CD4-positive, alpha-beta T cell treated with Interleukin-15 for 1 hour (primary cell): ENCODE results near the gene FAM81A.

Experiments
- DNase-seq: peaks from one replicate; pipeline ENCODE4 v3.0.0-alpha.2; 2020

The FAM81A gene

DNA sequence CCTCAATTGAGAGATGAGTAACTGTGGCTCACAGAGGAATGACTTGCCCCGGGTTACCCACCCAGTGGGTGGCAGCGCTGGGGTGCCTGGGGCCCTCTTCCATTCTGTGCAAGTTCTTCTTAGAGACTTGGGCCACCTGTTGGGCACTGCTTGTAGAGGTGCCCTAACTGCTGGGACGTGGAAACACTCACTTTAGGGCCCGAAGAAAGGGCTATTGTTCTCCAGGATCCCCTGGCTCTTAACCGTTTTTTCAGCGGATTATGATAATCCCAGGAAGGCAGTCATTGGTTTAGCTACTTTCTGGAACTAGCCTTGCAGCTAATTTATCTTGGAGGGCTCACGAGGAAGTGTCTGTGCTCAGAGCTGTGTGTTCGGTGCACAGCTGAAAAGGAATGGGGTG lies 107.6 kb downstream of the FAM81A start:
- DNase-seq: no peak

DNA sequence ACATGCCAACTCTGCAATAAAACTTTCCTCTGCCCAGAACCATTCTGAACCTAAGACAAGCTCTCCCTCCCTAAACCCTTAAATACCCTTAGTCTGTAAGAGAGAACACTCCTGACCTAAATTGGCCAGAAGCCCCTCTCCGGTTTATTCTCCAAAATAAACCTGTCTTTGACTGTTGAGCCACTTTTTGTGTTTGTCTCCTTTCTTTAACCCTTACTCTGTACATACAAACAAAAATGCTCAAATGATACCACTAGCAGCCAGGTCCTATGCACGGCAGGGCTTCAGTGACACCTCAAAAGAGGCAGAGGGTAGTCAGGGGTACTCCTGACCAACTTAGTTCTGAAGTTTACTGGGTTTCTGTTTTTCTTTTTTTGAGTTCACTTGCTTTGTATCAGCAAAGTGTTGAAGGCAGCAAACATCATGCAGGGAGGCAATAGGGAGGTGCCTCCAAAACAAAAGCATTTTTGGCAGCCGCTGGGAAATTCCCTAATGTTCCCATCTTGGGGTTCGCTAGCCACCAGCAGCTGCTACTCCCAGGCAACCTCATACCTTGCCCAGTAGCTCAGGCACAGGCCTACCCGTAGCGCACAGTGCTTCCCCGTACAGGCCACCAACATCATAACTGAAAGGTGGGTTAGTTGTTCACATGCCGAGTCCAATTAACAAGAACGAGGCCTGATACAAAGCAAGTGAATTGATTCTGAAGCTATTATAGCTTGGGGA lies 110.7 kb downstream of the FAM81A start:
- no peak for DNase-seq

DNA sequence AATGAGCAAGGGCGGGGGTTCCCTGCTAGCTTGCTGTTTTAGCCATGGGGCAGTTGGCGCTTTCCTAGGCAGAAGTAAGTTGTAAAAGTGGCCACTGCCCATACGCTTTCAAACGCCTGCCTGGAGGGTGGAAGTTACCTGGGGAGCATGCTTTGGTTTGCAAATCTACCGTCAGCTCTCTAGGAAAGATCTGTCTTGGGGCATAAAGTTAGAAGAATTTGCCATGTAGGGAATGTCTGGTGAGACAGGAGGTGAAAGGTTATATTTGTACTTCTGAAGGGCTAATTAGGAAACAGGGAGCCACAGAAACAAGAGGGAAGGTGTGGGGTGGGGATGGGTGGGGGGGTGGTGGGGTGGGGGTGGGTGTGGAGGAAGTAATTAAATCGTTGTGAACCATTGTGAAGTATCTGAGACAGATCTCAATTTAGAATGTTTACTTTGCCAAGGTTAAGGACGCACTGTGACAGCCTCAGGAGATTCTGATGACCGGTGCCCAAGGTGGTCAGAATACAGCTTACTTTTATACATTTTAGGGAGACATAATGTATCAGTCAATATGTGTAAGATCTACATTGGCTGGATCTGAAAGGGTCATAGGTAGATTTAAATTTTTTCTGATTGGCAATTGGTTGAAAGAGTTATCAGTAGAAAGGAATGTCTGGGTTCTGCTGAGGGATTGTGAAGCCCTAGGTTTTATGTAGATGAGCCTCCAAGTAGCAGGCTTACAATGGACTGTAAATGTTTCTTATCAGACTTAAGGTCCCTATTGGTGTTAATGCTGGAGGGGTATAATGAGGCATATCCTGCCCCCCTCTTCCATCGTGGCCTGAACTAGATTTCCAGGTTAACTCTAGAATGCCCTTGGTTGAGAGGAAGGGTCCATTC lies 111.6 kb downstream of the FAM81A start:
- no peak for DNase-seq

GRCh38 chr15:59550530-59550929 lies 112.5 kb downstream of the FAM81A start:
- DNase-seq: no peak

DNA sequence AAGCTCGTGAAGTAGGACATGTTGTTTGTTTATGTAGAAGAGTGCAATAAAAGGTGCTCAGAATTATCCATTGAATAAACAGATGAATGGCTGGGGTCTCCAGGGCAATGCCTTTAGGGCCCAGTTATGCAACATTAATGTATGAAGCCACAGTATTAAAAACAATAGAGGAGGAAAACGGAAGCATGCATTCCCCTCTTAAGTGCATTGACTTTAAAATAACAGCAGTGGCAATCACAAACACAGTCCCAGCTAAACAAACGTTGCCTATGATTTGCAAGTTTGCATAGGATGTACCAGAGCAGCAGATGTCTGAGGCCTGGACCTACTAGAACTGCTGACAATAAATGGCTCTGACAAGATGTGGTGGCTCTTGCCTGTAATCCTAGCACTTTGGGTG lies 113.0 kb downstream of the FAM81A start:
- no peak for DNase-seq

DNA sequence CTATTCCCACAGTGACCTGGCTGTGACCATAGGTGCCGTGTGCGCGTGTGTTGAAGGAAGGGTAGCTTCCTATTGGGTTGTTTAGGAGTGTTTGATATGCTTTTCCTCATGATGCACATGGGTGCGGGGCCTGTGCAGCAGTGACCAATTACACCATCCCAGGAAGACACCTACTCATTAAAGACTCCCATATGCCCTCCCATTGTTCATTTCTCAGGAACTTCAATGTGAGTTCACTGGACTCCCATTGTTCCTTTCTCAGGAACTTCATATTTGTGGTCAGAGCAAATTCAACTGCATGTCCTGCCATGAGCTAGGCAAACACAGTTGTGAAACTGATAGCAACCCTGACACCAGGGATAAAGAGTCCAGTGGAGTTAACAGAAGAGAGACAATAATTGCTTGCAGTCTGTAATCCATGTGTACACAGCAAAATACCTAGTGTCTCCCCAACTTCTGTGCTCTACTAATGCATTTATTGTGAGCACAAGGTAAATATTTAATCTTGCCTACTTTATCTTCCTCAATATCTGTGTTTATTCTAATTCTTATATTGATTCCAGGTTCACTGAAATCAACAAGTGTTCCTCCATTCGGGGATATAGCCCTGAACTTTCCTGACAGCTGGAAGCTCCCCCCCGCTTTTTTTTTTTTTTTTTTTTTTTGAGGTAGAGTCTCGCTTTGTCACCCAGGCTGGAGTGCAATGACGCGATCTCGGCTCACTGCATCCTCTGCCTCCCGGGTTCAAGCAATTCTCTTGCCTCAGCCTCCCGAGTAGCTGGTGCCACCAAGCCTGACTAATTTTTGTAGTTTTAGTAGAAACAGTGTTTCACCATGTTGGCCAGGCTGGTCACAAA lies 116.1 kb downstream of the FAM81A start:
- no peak for DNase-seq

- no peak for DNase-seq
Observed at GRCh38 chr15:59555696-59556095, 117.7 kb downstream of the FAM81A start.

DNA sequence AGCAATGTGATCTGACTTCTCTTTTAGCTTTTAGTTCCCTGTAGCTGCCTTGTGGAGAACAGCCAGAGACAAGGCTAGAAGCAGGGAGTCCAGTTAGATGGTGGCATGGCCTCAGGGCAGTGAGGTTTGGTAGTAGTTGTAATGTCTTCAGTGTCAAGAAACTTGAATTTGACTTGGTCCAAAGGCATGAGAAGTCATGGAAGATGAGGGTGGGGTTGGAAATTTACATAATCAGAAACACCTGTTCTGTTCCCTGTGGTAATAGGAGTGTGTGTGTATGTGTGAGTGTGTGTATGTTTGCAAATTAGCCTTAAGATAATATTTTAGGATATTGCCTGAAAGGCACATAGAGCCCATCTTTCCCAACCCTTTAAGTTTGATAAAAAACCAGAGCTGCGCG lies 118.4 kb downstream of the FAM81A start:
- DNase-seq: no peak

GRCh38 chr15:59557581-59557980 lies 119.6 kb downstream of the FAM81A start:
- no peak for DNase-seq

GRCh38 chr15:59558851-59559250 lies 120.9 kb downstream of the FAM81A start:
- DNase-seq: no peak

- DNase-seq: no peak
Observed at GRCh38 chr15:59561547-59561946, 123.6 kb downstream of the FAM81A start.

DNA sequence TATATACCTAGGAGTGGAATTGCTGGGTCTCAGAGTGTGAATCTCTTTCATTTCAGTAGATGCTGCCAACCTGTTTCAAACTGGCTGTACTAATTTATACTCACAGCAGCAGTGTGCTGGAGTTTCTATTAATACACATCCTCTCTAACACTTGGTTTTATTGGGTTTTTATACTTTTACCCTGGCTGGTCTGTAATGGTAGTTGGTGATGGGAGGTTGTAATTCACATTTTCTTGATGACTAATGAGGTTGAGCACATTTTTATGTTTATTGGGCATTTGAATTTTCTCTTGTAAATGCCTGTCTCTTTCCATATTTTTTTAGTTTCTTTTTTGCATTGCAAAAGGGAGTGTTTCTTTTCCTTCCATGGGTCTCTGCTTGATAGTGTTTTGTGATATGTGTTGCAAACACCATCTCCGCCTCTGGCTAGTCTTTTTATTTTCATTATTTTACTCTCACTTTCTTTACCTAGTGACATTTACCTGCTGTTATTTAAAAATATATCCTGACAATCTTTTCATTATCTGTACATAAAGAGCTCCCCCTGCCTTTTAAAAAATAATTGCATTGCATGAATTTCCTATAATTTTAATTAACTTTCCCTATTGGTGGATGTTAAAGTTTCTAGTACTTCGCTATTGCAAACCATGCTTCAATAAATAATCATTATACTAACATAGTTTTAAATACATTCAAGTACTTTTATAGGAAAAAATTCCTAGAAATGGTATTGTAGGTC lies 124.6 kb downstream of the FAM81A start:
- no peak for DNase-seq

- DNase-seq: no peak
Observed at GRCh38 chr15:59565299-59565698, 127.3 kb downstream of the FAM81A start.

DNA sequence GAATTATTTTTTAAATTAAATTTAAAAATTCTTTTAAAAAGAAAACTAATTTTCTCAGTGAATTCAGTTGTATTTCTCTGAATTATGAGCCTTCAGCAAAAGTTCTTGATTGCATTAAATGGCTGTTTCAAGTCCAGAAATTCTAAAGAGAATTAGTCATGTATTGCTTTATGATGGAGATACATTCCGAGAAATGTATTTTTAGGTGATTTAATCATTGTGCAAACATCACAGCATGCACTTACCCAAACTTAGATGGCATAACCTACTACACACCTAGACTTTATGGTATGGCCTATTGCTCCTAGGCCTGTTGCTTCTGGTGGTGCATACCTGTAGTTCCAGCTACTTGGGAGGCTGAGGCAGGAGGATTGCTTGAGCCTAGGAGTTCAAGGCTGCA lies 129.3 kb downstream of the FAM81A start:
- no peak for DNase-seq

- DNase-seq: no peak
Observed at GRCh38 chr15:59569477-59569876, 131.5 kb downstream of the FAM81A start.

DNA sequence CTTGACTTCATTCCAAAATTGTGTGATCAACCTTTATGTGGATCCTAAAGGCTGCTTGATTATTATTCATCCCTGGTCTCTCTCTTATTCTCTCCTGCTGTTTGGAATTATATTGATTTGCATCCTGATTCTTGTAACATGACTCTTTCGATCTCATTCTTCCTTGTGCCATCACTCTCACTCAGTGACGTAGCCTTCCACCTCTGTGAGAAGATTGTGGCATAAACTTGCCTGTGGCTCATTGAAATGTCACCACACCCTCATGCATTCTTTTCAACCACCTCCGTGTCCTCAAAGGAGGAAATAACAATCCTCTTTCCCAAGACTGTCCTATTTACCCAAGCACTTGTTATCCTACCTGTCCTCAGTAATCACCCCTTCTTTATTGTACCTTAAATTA lies 132.3 kb downstream of the FAM81A start:
- DNase-seq: no peak

DNA sequence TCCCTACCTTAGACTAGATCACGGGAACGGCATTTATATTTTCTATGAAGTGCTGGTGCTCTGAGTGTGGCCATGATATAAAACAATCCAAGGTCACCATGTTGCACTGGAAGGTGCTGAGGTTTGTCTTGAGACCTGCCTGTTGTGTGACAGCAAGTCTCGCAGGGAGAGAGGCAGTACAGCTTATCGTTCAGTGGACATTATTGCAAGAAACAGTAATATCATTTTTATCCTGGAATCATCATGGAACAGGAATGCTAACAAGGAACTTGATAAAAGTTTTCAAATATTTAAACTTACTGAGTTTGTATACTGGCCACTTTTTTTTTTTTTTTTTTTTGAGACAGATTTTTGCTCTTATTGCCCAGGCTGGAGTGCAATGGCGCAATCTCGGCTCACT lies 133.6 kb downstream of the FAM81A start:
- no peak for DNase-seq
